CD8-positive, alpha-beta memory T cell (primary cell): ENCODE data around the gene AARSD1. TPM values are rescaled to one million over a fixed set of nuclear protein-coding genes. Genes with fewer than 3 reads are reported as not detected.

Source experiments
- CTCF ChIA-PET: fragments of 350-600 bp; sonication (Branson Sonifier 250); formaldehyde crosslinking; loops from one replicate; lab custom pipeline; 2021; ENCODE audit warnings: antibody characterized with exemption; lab: Charles Lee
- POLR2A ChIA-PET: fragments of 350-600 bp; sonication (Branson Sonifier 250); formaldehyde crosslinking; loops from one replicate; lab custom pipeline; 2021; ENCODE audit warnings: antibody characterized with exemption; lab: Charles Lee
- DNase-seq, 5 donors: peaks; one replicate each; pipeline versions ENCODE4 v3.0.0 to v3.0.0-alpha.2; 2020 to 2022; ENCODE audit warnings: mixed read lengths in 1 of 5
- H3K27ac ChIP-seq: one replicate; pipeline ENCODE4 v1.7.0; 2013; ENCODE audit warnings: low read depth, mild to moderate bottlenecking, low read length, moderate library complexity
- H3K27me3 ChIP-seq: 2 replicates; pipeline ENCODE4 v1.7.0; 2013; ENCODE audit warnings: low read length, mild to moderate bottlenecking; ENCODE audit not compliant: insufficient read depth, poor library complexity, severe bottlenecking
- H3K36me3 ChIP-seq: 2 replicates; pipeline ENCODE4 v1.7.0; 2013; ENCODE audit warnings: mild to moderate bottlenecking, low read length, moderate library complexity; ENCODE audit not compliant: insufficient read depth
- H3K4me1 ChIP-seq: 2 replicates; pipeline ENCODE4 v1.7.0; 2013; ENCODE audit warnings: mild to moderate bottlenecking, low read length, moderate library complexity; ENCODE audit not compliant: insufficient read depth
- H3K4me3 ChIP-seq: 2 replicates; pipeline ENCODE4 v1.7.0; 2013; ENCODE audit warnings: mild to moderate bottlenecking, low read length
- H3K9me3 ChIP-seq: 2 replicates; pipeline ENCODE4 v1.7.0; 2013; ENCODE audit warnings: mild to moderate bottlenecking, low read length
- H3K27ac Mint-ChIP-seq, 8 donors: one replicate each; pipeline ENCODE4 v1.8.0; 2020 to 2021; ENCODE audit warnings: mixed read lengths in 8 of 8, mild to moderate bottlenecking in 6 of 8, inconsistent platforms in 3 of 8, moderate library complexity in 3 of 8
- H3K27me3 Mint-ChIP-seq, 2 donors: one replicate each; pipeline ENCODE4 v1.8.0; 2020 to 2021; ENCODE audit warnings: mixed read lengths in 2 of 2, mild to moderate bottlenecking in 1 of 2, moderate library complexity in 1 of 2
- H3K36me3 Mint-ChIP-seq, 3 donors: one replicate each; pipeline ENCODE4 v1.8.0; 2020 to 2021; ENCODE audit warnings: mixed read lengths in 3 of 3, inconsistent platforms in 1 of 3, mild to moderate bottlenecking in 1 of 3
- H3K4me1 Mint-ChIP-seq, 3 donors: one replicate each; pipeline ENCODE4 v1.8.0; 2020 to 2021; ENCODE audit warnings: mixed read lengths in 3 of 3, inconsistent platforms in 1 of 3, mild to moderate bottlenecking in 1 of 3
- H3K4me3 Mint-ChIP-seq, 7 donors: one replicate each; pipeline ENCODE4 v1.8.0; 2020 to 2021; ENCODE audit warnings: mixed read lengths in 7 of 7, mild to moderate bottlenecking in 6 of 7, moderate library complexity in 4 of 7, inconsistent platforms in 2 of 7
- H3K9me3 Mint-ChIP-seq, 5 donors: one replicate each; pipeline ENCODE4 v1.8.0; 2020 to 2022; ENCODE audit warnings: mixed read lengths in 5 of 5, mild to moderate bottlenecking in 3 of 5, moderate library complexity in 2 of 5, inconsistent platforms in 1 of 5
- polyA plus RNA-seq: library from polyadenylated mRNA; unstranded; fragments of 300-500 nt; fragmentation: Illumina TruSeq; gene quantifications from one replicate; pipeline ENCODE4 v1.2.3, GENCODE V29; 2021
- total RNA-seq, 2 experiments: library from RNA; stranded (reverse); gene quantifications; one replicate each; pipeline ENCODE4 v1.2.3, GENCODE V29; 2021

Gene AARSD1
- total and polyA plus RNA-seq, 3 experiments from 2014 or later = 39.4 to 102 (median 99.1) TPM

DNA sequence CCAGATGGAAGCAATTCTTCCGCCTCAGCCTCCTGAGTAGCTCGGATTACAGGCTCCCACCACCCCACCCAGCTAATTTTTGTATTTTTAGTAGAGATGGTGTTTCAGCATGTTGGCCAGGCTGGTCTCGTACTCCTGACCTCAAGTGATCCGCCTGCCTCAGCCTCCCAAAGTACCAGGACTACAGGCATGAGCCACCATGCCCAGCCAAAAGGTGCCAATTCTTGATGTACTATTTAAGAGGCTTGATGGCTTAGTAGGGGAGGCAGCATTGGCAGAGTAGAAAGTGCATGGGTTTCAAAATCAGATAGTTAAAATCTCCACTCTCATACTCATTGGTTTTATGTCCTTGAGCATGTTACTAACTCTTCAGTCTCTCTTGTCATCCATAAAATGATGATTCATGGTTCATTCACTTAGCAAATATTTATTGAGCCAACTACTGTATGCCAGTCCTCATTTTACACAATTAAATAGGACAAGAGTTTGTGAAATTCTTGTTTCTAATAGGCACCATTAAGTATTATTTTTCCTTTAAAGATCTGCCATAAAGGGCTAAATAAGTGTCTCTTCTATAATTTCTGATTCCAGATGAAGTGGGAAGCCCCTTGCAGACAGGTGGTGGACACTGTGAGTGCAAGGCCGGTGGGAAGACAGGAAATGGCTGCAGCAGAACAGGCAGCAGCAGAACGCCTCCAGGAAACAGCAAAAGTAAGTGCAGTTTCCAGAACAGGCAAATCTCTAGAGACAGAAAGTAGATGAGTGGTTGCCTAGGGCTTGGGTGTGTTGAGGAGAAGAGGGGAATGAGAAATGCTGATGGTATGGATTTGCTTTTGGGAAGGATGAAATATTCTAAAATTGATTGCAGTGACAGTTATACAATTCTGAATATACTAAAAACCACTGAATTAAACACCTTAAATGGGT lies 25.7 kb upstream of the AARSD1 start:
- H3K27me3 ChIP-seq = no peaks in the 10 kb centered on the region
- Mint-ChIP-seq H3K36me3 (peaks cover 5 to 80% (median 15%) of the 10 kb centered on the region in 3 donors), H3K27me3 (no peaks in the 10 kb centered on the region), H3K27ac (peak overlapping the region in 5 of 8 donors; percentile 10 to 70 (median 50)), H3K4me3 (peak overlapping the region in 1 of 7 donors; percentile 12), H3K4me1 (peaks cover 3 to 10% (median 3%) of the 10 kb centered on the region in 3 donors), H3K9me3 (no peaks in the 10 kb centered on the region)
- H3K9me3 ChIP-seq = no peaks in the 10 kb centered on the region
- H3K36me3 ChIP-seq = peaks cover 36% of the 10 kb centered on the region
- no peaks in the 10 kb centered on the region for H3K4me1 ChIP-seq
- no peak overlapping the region for H3K4me3 ChIP-seq
- H3K27ac ChIP-seq = no peak overlapping the region
- CTCF ChIA-PET = interaction anchor here (1.3 to 2.8 kb wide), 2 partner anchors 8 to 9 kb away, joined by 3 to 12 read pairs; partner anchors contain the start of genes RPL27 and RUNDC1
- DNase-seq = no peak
- POLR2A ChIA-PET = no interaction called here

DNA sequence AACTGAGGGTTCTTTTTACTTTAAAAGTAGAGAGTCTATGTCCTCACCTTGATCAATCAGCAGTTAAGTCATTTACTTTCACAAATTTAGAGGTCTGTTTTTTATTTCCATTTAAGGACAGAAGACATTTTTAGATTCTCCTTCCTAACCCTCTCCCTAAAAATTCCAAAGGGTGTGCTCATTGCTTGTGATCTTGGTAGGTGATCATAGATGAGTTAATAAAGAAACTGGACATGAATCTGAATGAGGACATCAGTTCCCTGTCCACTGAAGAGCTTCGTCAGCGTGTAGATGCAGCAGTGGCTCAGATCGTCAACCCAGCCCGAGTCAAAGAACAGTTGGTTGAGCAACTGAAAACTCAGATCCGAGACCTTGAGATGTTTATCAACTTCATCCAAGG lies 24.9 kb upstream of the AARSD1 start:
- Mint-ChIP-seq H3K9me3 (no peaks in the 10 kb centered on the region), H3K4me3 (no peak overlapping the region), H3K4me1 (peaks cover 4 to 15% (median 7%) of the 10 kb centered on the region in 3 donors), H3K27ac (peak overlapping the region in 1 of 8 donors; percentile 91), H3K27me3 (no peaks in the 10 kb centered on the region), H3K36me3 (peaks cover 5 to 83% (median 15%) of the 10 kb centered on the region in 3 donors)
- DNase-seq = no peak
- no peak overlapping the region for H3K27ac ChIP-seq
- no peaks in the 10 kb centered on the region for H3K4me1 ChIP-seq
- peaks cover 36% of the 10 kb centered on the region for H3K36me3 ChIP-seq
- H3K9me3 ChIP-seq = no peaks in the 10 kb centered on the region
- no peaks in the 10 kb centered on the region for H3K27me3 ChIP-seq
- POLR2A ChIA-PET = no interaction called here
- CTCF ChIA-PET = interaction anchor here (2.8 kb wide), 1 partner anchor 9 kb away, joined by 12 read pairs; the partner anchor contains the start of gene RPL27
- H3K4me3 ChIP-seq = no peak overlapping the region

DNA sequence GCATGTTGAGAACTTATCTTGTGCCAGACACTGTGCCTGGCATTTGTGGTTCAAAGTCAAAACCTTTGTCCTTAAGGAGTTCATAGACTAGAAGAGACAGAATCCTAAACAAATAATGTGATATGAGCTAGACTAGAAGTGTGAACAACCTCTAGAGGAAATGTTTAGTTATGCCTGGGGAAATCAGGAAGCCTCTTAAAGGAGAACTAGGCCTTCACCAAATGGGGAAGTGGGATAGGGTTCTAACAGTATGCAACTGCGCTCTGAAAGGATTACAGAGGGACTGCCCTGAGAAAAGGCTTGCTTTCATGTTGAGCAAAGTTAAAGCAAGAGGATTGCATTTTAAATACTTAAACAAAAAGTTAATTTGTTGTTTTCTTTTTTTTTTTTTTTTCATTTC lies 21.0 kb upstream of the AARSD1 start:
- Histone ChIP-seq H3K4me1 (peaks cover 13% of the 10 kb centered on the region), H3K9me3 (no peaks in the 10 kb centered on the region), H3K27me3 (no peaks in the 10 kb centered on the region), H3K36me3 (peaks cover 15% of the 10 kb centered on the region), H3K4me3 (no peak overlapping the region), H3K27ac (no peak overlapping the region)
- Mint-ChIP-seq H3K36me3 (peaks cover 3 to 69% (median 11%) of the 10 kb centered on the region in 3 donors), H3K4me3 (peak overlapping the region in 1 of 7 donors; percentile 70), H3K27ac (peak overlapping the region in 3 of 8 donors; percentile 12 to 52 (median 46)), H3K4me1 (peaks cover 21 to 40% (median 23%) of the 10 kb centered on the region in 3 donors), H3K27me3 (peaks cover 0 to 2% of the 10 kb centered on the region in 2 donors), H3K9me3 (no peaks in the 10 kb centered on the region)
- ChIA-PET CTCF (no interaction called here), POLR2A (interaction anchor here (0.6 kb wide), 1 partner anchor 54 kb away, joined by 3 read pairs; no protein-coding TSS in a partner anchor)
- DNase-seq = no peak

DNA sequence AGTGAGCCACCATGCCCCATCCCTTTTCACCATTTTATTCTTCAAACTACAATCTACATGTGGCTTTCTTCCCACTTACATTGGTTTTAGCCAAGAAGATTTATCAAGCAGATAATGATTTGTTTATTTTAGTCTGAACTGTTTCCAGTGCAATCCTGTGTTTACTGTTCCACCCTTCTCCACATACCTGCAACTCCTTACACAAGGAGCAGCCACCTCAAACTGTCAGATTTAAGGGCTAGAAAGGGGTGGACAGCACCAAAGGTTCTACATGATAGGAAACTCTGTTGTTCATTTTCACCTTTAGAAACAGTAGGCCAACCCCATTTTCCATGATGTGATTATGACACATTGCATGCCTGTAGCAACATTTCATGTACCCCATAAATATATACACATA lies 18.0 kb upstream of the AARSD1 start:
- POLR2A ChIA-PET = no interaction called here
- H3K4me1 Mint-ChIP-seq = peaks cover 27 to 50% (median 34%) of the 10 kb centered on the region in 3 donors
- Histone ChIP-seq H3K4me3 (no peak overlapping the region), H3K4me1 (peaks cover 20% of the 10 kb centered on the region), H3K36me3 (no peaks in the 10 kb centered on the region), H3K27ac (no peak overlapping the region), H3K27me3 (no peaks in the 10 kb centered on the region), H3K9me3 (no peaks in the 10 kb centered on the region)
- peak overlapping the region; percentile 57 to 99 (median 93) for H3K4me3 Mint-ChIP-seq
- no peak for DNase-seq
- H3K9me3 Mint-ChIP-seq = no peaks in the 10 kb centered on the region
- CTCF ChIA-PET = no interaction called here
- peaks cover 0 to 42% (median 2%) of the 10 kb centered on the region in 3 donors for H3K36me3 Mint-ChIP-seq
- H3K27ac Mint-ChIP-seq = peak overlapping the region in 6 of 8 donors; percentile 7 to 81 (median 56)
- peaks cover 0 to 5% of the 10 kb centered on the region in 2 donors for H3K27me3 Mint-ChIP-seq

DNA sequence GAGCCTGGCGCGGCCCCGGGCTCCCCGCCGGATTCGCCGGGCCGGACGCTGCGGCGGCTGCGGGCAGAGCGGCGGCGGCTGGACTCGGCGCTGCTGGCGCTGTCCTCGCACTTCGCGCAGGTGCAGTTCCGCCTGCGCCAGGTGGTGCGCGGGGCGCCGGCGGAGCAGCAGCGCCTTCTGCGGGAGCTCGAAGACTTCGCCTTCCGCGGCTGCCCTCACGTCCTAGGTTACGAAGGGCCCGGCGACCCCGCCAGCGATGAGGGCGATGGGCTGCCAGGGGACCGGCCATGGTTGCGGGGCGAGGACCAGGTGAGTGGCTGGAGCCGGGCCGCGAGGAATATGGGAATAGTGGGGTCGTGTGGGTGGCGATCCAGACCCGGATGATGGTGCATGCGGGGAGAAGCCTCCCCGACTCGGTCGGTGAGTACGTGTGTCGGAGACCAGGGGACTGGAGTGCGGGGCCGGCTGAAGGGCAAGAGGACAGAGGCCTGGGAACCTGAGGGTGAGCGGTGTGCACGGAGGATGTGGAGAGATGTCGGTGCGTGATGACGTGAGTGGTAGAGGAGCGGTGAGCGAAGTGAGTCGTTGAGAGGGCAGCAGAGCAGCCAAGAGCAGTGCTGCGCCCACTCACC lies 16.6 kb upstream of the AARSD1 start:
- peak; percentile 42 to 65 (median 59) for DNase-seq
- Histone ChIP-seq H3K27me3 (no peaks in the 10 kb centered on the region), H3K4me3 (peak overlapping the region; percentile 88), H3K36me3 (no peaks in the 10 kb centered on the region), H3K9me3 (no peaks in the 10 kb centered on the region), H3K27ac (peak overlapping the region; percentile 70), H3K4me1 (peaks cover 20% of the 10 kb centered on the region)
- peak overlapping the region; percentile 76 to 99 (median 96) for H3K27ac Mint-ChIP-seq
- H3K36me3 Mint-ChIP-seq = peaks cover 0 to 34% (median 2%) of the 10 kb centered on the region in 3 donors
- H3K4me1 Mint-ChIP-seq = peaks cover 27 to 49% (median 34%) of the 10 kb centered on the region in 3 donors
- peak overlapping the region; percentile 89 to 99 (median 96) for H3K4me3 Mint-ChIP-seq
- peaks cover 0 to 5% of the 10 kb centered on the region in 2 donors for H3K27me3 Mint-ChIP-seq
- H3K9me3 Mint-ChIP-seq = no peaks in the 10 kb centered on the region
- ChIA-PET POLR2A (interaction anchor here (1.0 kb wide), 1 partner anchor 17 kb away, joined by 10 read pairs; the partner anchor contains the start of gene RPL27), CTCF (interaction anchor here (0.6 to 3.5 kb wide), 3 partner anchors 10 to 44 kb away, joined by 3 to 12 read pairs (median 3); partner anchors contain the start of gene RPL27)

DNA sequence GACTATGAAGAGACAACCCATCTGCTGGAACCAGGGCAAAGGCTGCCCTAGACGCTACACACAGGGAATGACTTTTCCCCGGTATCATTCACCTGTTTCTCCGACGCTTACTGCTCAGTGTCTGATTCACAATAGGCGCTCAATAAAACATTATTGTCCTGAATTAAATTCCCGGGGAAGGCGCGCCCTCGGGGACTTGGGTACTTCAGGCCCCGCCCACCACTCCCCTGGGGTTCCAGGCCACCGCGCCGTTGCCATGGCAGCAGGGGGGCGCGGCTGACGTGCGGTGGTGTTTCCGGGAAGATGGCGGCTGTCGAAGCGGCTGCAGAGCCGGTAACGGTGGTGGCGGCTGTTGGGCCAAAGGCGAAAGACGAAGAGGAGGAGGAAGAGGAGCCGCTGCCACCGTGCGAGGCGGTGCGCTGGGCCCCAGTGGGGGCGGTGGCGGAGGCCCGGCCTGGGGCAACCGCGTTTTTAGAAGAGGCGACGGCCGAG lies 16.1 kb upstream of the AARSD1 start, which contains the start of gene RUNDC1:
Gene RUNDC1, plus strand, starts transcription at position 292 of the 492 bp plus-strand sequence. Its CDS starts 12 bp downstream, at position 304.
- peak within 1 kb of the TSS; percentile 88 for H3K4me3 ChIP-seq
- peak within 1 kb of the TSS; percentile 89 to 99 (median 97) for H3K4me3 Mint-ChIP-seq
- peaks cover 0 to 30% (median 2%) of the 10 kb centered on the region in 3 donors for H3K36me3 Mint-ChIP-seq
- peak; percentile 86 to 94 (median 89) for DNase-seq
- CTCF ChIA-PET = interaction anchor here (0.6 to 3.5 kb wide), 4 partner anchors 10 to 44 kb away, joined by 3 to 12 read pairs (median 3); partner anchors contain the start of gene RPL27
- peaks cover 20% of the 10 kb centered on the region for H3K4me1 ChIP-seq
- peak within 1 kb of the TSS; percentile 70 for H3K27ac ChIP-seq
- POLR2A ChIA-PET = interaction anchor here (1.0 kb wide), 2 partner anchors 17 to 18 kb away, joined by 3 to 10 read pairs; partner anchors contain the start of gene RPL27
- H3K27ac Mint-ChIP-seq = peak within 1 kb of the TSS; percentile 76 to 99 (median 98)
- H3K27me3 ChIP-seq = no peaks in the 10 kb centered on the region
- H3K27me3 Mint-ChIP-seq = peaks cover 0 to 5% of the 10 kb centered on the region in 2 donors
- no peaks in the 10 kb centered on the region for H3K9me3 Mint-ChIP-seq
- H3K4me1 Mint-ChIP-seq = peaks cover 27 to 44% (median 34%) of the 10 kb centered on the region in 3 donors
- no peaks in the 10 kb centered on the region for H3K9me3 ChIP-seq
- H3K36me3 ChIP-seq = no peaks in the 10 kb centered on the region
